Hindlimb muscle (tissue), 1 donor: ENCODE results near the gene DNAJC5. TPM values are rescaled to one million over a fixed set of nuclear protein-coding genes. Genes with fewer than 3 reads are reported as not detected.

Source experiments
- polyA plus RNA-seq: library from polyadenylated mRNA; unstranded; fragments of 120-200 nt; gene quantifications from one replicate; pipeline ENCODE4 v1.2.1, GENCODE V29; 2013; ENCODE audit not compliant: insufficient read length

DNAJC5 gene
- polyA plus RNA-seq, 1 donor = 33.3 TPM

Other genes with a start within 250 kb of the DNAJC5 start
- 13.5 TPM for gene STMN3, start 241.7 kb upstream of the DNAJC5 start, polyA plus RNA-seq
- gene RTEL1, start 236.8 kb upstream of the DNAJC5 start, polyA plus RNA-seq = 12.2 TPM
- gene TNFRSF6B, start 198.5 kb upstream of the DNAJC5 start, polyA plus RNA-seq = 1.6 TPM
- 31.7 TPM for gene ARFRP1, start 187.2 kb upstream of the DNAJC5 start, polyA plus RNA-seq
- gene ZGPAT, start 187.1 kb upstream of the DNAJC5 start, polyA plus RNA-seq = 17.1 TPM
- 6.2 TPM for gene LIME1, start 158.5 kb upstream of the DNAJC5 start, polyA plus RNA-seq
- 189 TPM for gene SLC2A4RG, start 155.3 kb upstream of the DNAJC5 start, polyA plus RNA-seq
- 24.7 TPM for gene ZBTB46, start 63.9 kb upstream of the DNAJC5 start, polyA plus RNA-seq
- gene ABHD16B, start 33.6 kb upstream of the DNAJC5 start, polyA plus RNA-seq = not detected
- gene TPD52L2, start 29.9 kb upstream of the DNAJC5 start, polyA plus RNA-seq = 87.2 TPM
- gene UCKL1, start 61.3 kb downstream of the DNAJC5 start, polyA plus RNA-seq = 54.9 TPM
- gene ZNF512B, start 74.8 kb downstream of the DNAJC5 start, polyA plus RNA-seq = 29.8 TPM
- gene SAMD10, start 84.5 kb downstream of the DNAJC5 start, polyA plus RNA-seq = 4.4 TPM
- gene PRPF6, start 86.0 kb downstream of the DNAJC5 start, polyA plus RNA-seq = 63.6 TPM
- gene C20orf204, start 141.1 kb downstream of the DNAJC5 start, polyA plus RNA-seq = 1.0 TPM
- gene SOX18, start 154.5 kb downstream of the DNAJC5 start, polyA plus RNA-seq = 19.6 TPM
- 49.9 TPM for gene TCEA2, start 168.1 kb downstream of the DNAJC5 start, polyA plus RNA-seq
- 6.9 TPM for gene RGS19, start 184.4 kb downstream of the DNAJC5 start, polyA plus RNA-seq
- gene OPRL1, start 185.0 kb downstream of the DNAJC5 start, polyA plus RNA-seq = 1.1 TPM
- gene LKAAEAR1, start 189.3 kb downstream of the DNAJC5 start, polyA plus RNA-seq = not detected
- gene NPBWR2, start 212.4 kb downstream of the DNAJC5 start, polyA plus RNA-seq = not detected